Measurements from ENCODE around the gene CAMK1D. TPM values are rescaled to one million over a fixed set of nuclear protein-coding genes. Genes with fewer than 3 reads are reported as not detected.

Gene CAMK1D
- total RNA-seq, 2 experiments from 2014 or later: 15.4 to 15.5 TPM

DNA sequence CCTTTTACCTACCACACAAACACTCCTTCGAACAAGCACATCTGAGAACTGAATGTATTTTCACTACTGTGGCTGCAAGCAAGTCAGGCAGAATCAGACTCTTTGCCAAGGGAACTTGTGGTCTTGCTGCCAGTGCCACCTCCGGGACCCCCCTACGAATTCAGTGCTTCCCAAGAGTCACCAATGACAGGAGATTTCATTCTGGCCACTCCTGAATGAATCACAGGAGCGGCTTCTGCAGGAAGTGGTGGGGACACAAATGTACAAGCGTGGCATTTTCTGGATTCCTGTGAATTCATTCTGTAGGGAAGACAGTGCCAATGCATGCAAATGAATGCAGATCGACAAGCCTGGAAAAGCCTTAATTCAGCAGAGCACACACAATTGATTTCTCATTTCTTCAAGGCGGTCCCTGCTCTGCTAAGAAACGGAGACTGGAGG lies 161.2 kb downstream of the CAMK1D start:
- H3K27me3 Mint-ChIP-seq: no peaks in the 10 kb centered on the region
- H3K4me3 Mint-ChIP-seq: no peak overlapping the region
- POLR2A ChIA-PET: no interaction called here
- CTCF ChIA-PET: no interaction called here
- no peak overlapping the region for H3K27ac Mint-ChIP-seq
- DNase-seq: no peak
- H3K36me3 Mint-ChIP-seq (ENCODE audit: low read depth): no peaks in the 10 kb centered on the region
- no peaks in the 10 kb centered on the region for H3K9me3 Mint-ChIP-seq
- peaks cover 48% of the 10 kb centered on the region for H3K4me1 Mint-ChIP-seq

DNA sequence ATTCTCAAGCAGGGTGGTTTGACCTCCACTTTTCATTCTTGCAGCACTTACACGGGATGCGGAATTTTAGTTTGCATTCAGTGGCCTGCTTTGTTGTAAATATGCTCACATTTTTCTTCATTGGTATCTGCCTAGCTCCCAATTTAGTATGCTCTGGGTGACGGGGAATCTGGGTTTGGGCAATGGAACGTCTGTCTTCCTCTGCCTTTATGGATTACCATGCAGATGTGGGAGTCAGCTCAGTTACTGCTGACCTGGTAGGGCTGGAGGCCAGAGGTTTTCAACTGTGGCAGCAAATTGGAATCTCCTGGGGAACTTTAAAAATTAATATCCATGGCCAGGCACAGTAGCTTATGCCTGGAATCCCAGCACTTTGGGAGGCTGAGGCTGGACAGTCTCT lies 161.6 kb downstream of the CAMK1D start:
- Mint-ChIP-seq H3K4me1 (peaks cover 46% of the 10 kb centered on the region), H3K9me3 (no peaks in the 10 kb centered on the region), H3K4me3 (no peak overlapping the region), H3K36me3 (ENCODE audit: low read depth) (no peaks in the 10 kb centered on the region), H3K27ac (no peak overlapping the region), H3K27me3 (no peaks in the 10 kb centered on the region)
- no peak for DNase-seq
- POLR2A ChIA-PET: no interaction called here
- CTCF ChIA-PET: no interaction called here

DNA sequence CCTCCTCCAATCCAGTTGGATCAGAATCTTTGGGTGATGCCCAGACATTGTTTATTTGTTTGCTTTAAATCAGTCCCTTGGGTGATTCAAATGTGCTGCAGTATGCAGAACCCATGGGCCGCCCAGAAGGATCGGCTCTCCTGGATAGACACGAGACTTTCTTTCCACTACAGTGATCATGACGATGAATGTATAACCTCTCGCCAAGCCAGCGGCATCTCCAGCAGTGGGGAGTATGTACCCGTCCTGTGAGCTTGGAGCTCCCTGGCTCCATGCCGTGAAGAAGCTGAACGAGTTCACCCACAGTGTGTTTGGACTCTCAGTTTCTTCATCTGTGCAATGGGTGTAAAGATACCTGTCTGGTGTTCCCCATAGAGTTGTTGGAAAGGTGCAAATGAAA lies 162.3 kb downstream of the CAMK1D start:
- Mint-ChIP-seq H3K4me3 (no peak overlapping the region), H3K27ac (no peak overlapping the region), H3K27me3 (no peaks in the 10 kb centered on the region), H3K9me3 (no peaks in the 10 kb centered on the region), H3K36me3 (ENCODE audit: low read depth) (no peaks in the 10 kb centered on the region), H3K4me1 (peaks cover 46% of the 10 kb centered on the region)
- ChIA-PET POLR2A (no interaction called here), CTCF (no interaction called here)
- DNase-seq: no peak

DNA sequence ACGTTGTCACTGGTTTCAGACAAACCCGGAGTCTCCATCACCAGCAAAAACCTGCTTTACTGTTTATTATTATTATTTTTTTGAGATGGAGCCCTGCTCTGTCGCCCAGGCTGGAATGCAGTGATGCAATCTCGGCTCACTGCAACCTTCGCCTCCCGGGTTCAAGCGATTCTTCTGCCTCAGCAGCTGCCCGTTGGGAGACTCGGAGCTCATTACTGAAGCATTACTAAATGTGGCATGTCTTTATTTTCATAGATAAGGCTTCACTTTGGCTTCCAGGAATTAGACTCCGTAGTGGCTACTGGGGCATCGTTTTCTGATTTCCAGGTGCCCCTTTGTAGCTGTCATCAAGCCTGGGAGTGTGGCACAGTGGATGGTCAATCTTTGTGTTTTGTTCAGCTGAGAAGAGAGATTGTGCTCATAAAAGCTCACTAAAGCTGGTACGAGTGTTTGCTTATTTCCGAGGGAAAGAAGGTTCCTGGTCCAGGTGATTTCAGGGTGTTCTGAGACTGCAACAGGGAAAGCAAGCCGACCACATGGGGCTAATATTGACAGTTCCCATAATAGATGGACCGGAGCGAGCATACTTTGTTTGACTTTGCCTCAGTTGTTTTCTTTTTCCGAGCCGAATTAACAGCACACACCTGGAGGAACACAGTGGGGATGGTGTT lies 163.1 kb downstream of the CAMK1D start:
- H3K27ac Mint-ChIP-seq: no peak overlapping the region
- ChIA-PET POLR2A (no interaction called here), CTCF (interaction anchor here (0.8 kb wide), 1 partner anchor 12 kb away, joined by 3 read pairs; no protein-coding TSS in a partner anchor)

DNA sequence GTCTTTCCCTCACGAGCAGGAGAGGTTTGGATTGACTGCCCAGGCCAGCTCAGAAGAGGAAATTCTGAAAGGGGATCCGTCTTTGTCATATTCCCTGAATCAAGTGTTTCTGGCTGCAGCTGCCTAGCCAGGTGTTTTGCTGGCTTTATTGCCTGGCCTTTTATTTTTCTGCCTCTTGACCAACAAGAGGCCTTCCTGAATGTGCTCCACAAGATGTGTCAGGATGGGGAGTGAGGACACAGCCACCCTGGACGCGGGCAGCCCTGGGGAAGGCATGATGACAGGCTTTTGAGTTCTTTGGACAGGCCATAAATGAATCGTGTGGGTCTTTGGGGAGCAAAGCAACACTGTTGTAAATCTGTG lies 163.6 kb downstream of the CAMK1D start:
- H3K27ac Mint-ChIP-seq: no peak overlapping the region
- ChIA-PET POLR2A (no interaction called here), CTCF (interaction anchor here (0.8 kb wide), 1 partner anchor 12 kb away, joined by 3 read pairs; no protein-coding TSS in a partner anchor)
- H3K36me3 Mint-ChIP-seq (ENCODE audit: low read depth): no peaks in the 10 kb centered on the region
- H3K4me1 Mint-ChIP-seq: peaks cover 34% of the 10 kb centered on the region
- H3K27me3 Mint-ChIP-seq: no peaks in the 10 kb centered on the region
- DNase-seq: no peak
- no peak overlapping the region for H3K4me3 Mint-ChIP-seq
- H3K9me3 Mint-ChIP-seq: no peaks in the 10 kb centered on the region

More for the DNA sequence above, 163.1 kb downstream of the CAMK1D start:
- H3K9me3 Mint-ChIP-seq: no peaks in the 10 kb centered on the region
- no peak for DNase-seq
- H3K4me1 Mint-ChIP-seq: peaks cover 39% of the 10 kb centered on the region
- no peaks in the 10 kb centered on the region for H3K27me3 Mint-ChIP-seq
- H3K36me3 Mint-ChIP-seq (ENCODE audit: low read depth): no peaks in the 10 kb centered on the region
- H3K4me3 Mint-ChIP-seq: no peak overlapping the region

DNA sequence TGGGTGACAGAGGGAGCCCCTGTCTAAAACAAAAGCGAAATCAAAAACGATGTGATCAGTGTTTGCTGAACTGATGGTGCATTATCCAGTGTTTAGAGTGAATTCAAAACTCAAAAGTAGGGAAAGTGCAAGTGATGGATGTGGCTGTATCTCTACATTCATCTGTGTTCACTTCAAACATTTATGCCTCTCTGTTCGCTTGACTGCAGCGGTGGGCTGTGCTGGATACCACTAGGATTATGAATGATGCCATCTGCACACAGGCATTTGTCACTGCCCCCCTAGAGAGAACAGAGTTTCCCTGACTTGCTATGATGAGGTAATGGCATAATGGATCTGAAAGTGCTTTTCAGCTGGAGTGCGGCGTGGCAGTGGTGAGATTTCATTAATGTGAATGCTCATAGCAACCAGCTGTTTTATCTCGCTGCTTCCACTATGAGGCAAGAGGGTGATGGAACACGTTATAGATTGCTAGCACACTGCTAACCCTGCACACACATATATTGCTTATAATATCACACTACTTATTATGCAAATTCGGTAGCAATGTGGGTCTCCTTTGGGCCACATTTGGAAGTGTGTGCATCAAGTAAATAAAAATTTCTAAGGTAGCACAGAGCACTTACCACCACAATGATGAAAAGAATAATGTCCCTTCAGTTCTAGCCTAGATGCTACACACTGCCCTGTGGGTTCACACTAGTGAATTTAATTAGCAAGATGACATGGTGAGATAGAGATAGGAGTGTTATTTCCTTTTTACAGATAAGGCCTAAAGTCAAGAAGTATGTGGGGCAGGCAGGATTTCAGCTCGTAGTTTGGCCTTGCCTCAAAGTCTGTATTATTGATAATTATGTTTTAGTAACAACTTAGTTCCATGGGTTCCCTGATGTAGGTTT lies 164.7 kb downstream of the CAMK1D start:
- H3K4me3 Mint-ChIP-seq: no peak overlapping the region
- no peaks in the 10 kb centered on the region for H3K27me3 Mint-ChIP-seq
- ChIA-PET CTCF (interaction anchor here (0.6 kb wide), 1 partner anchor 1143 kb away, joined by 3 read pairs; no protein-coding TSS in a partner anchor), POLR2A (no interaction called here)
- no peaks in the 10 kb centered on the region for H3K36me3 Mint-ChIP-seq (ENCODE audit: low read depth)
- no peak for DNase-seq
- H3K4me1 Mint-ChIP-seq: peaks cover 24% of the 10 kb centered on the region
- no peak overlapping the region for H3K27ac Mint-ChIP-seq
- no peaks in the 10 kb centered on the region for H3K9me3 Mint-ChIP-seq

DNA sequence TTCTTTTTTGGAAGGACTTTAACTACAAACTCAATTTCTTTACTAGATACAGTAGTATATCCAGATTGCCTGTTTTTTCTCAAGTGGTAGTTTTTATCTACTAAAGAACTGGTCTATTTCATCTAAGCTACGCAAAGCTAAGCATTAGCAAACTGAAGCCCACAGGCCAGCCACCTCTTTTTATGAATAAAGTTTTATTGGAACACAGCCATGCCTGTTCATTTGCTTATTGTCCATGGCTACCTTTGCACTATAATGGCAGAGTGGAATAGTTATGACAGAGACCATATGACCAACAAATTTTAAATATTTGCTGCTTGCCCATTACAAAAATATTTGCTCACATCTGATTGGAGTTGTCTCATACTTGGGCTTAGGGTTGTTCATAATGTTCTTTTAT lies 168.7 kb downstream of the CAMK1D start:
- Mint-ChIP-seq H3K4me1 (peaks cover 4% of the 10 kb centered on the region), H3K9me3 (peaks cover 9% of the 10 kb centered on the region), H3K27me3 (no peaks in the 10 kb centered on the region), H3K27ac (no peak overlapping the region), H3K4me3 (no peak overlapping the region), H3K36me3 (ENCODE audit: low read depth) (peaks cover 1% of the 10 kb centered on the region)
- DNase-seq: no peak
- ChIA-PET POLR2A (no interaction called here), CTCF (no interaction called here)

DNA sequence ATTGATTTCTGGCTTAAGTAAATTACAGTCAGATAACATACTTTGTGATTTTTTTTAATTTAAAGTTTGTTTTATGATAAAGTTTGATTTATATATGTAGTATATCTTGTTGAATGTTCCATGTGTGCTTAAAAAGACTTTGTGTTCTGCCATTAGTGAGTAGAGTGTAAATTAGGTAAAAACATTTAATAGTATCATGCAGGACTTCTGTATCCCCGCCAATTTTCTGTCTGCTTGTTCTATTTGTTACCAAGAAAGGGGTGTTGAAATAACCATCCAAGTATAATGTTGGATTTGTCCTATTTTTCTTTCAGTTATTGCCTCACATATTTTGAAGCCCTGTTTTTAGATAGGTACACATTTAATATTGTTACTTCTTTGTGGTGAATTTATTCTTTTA lies 172.1 kb downstream of the CAMK1D start:
- ChIA-PET CTCF (no interaction called here), POLR2A (no interaction called here)
- DNase-seq: no peak
- Mint-ChIP-seq H3K36me3 (ENCODE audit: low read depth) (peaks cover 6% of the 10 kb centered on the region), H3K27ac (no peak overlapping the region), H3K9me3 (peaks cover 18% of the 10 kb centered on the region), H3K4me1 (peaks cover 4% of the 10 kb centered on the region), H3K27me3 (peaks cover 3% of the 10 kb centered on the region), H3K4me3 (no peak overlapping the region)

DNA sequence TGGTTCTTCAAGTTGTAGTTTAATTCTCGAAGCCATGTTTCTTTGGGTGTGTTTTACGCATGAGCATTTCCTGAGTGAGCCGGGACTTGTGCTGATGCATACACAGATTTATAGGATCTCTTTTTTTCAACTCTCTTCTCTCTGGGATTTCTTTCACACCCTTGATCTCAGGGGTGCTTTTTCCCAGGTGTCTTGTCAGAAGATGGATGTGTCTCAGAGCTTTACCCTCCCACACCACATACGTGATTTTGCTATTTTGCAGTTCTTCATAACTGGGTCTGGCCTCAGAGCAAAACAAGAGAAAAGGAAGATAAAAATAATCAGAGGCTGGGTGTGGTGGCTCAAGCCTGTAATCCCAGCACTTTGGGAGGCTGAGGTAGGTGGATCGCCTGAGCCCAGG lies 177.0 kb downstream of the CAMK1D start:
- ChIA-PET CTCF (interaction anchor here (0.6 kb wide), 2 partner anchors 60 to 1344 kb away, joined by 4 to 6 read pairs; no protein-coding TSS in a partner anchor), POLR2A (no interaction called here)

DNA sequence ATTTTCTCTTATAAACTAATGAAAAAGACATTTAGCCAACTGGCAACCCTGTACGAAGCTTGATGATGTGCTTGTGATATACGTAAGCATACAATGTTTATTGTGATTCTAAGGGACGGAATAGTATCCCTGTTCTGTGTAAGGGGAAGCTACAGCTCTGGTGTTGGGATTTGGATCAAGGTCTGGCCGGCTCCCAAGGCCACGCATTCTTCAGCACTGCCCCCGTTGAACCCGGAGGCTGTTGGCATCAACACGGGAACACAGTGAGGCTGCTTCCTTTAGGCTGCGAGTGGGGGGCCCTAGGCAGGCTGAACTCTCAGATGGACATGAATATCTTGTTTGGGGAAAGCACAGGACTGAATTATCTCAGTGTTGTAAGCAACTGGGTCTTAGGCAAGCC lies 180.6 kb downstream of the CAMK1D start:
- Mint-ChIP-seq H3K9me3 (peaks cover 3% of the 10 kb centered on the region), H3K4me1 (peaks cover 7% of the 10 kb centered on the region), H3K27ac (no peak overlapping the region), H3K27me3 (peaks cover 2% of the 10 kb centered on the region), H3K36me3 (ENCODE audit: low read depth) (peaks cover 3% of the 10 kb centered on the region), H3K4me3 (no peak overlapping the region)
- POLR2A ChIA-PET: no interaction called here
- DNase-seq: no peak
- CTCF ChIA-PET: no interaction called here

More for the DNA sequence above, 177.0 kb downstream of the CAMK1D start:
- Mint-ChIP-seq H3K27ac (no peak overlapping the region), H3K27me3 (peaks cover 3% of the 10 kb centered on the region), H3K4me1 (peaks cover 4% of the 10 kb centered on the region), H3K9me3 (peaks cover 15% of the 10 kb centered on the region), H3K36me3 (ENCODE audit: low read depth) (peaks cover 4% of the 10 kb centered on the region), H3K4me3 (no peak overlapping the region)
- no peak for DNase-seq

DNA sequence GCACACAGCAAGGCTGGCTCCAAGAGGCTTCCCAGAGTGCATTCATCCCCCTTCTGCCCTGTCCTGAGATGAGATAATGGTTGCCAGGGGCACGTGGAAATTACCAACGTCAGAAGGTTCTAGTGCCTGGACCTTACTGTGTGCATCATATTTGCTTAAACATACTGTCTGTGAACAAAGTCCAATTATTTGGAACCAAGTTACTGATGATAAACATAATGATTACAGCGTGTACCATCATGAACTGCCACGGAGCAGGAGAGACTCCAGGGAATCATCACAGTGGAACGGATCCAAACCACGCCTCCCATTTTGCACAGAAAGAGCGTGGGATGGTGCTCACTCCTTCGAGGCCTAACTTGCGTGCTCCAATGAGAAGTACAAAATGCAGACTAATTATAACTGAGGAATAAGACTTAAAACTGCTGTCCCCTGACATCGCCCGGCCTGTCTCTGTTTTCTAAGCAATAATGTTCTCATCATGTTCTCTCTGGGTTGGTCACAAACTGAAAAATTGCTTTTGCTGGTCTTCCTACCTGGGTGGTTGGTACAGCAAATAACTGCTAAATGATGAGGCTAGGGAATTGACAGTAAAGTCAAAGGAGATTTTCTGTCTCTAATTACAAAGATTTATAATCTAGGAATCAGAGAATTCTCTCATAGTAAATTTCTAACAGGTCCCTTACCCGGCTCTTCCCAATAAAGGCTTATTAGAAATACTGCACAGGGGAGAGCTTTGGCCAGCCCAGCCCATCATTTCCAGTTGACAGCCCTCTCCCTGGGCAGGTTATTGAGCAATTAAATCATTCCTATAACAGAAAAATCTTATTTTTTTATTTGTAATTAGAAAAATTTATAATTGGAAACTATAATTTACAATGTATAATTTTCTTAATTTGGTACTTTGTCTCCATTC lies 182.2 kb downstream of the CAMK1D start:
- Mint-ChIP-seq H3K4me3 (no peak overlapping the region), H3K4me1 (peaks cover 10% of the 10 kb centered on the region), H3K27me3 (no peaks in the 10 kb centered on the region), H3K36me3 (ENCODE audit: low read depth) (no peaks in the 10 kb centered on the region), H3K27ac (no peak overlapping the region), H3K9me3 (no peaks in the 10 kb centered on the region)
- ChIA-PET CTCF (no interaction called here), POLR2A (no interaction called here)
- DNase-seq: no peak

DNA sequence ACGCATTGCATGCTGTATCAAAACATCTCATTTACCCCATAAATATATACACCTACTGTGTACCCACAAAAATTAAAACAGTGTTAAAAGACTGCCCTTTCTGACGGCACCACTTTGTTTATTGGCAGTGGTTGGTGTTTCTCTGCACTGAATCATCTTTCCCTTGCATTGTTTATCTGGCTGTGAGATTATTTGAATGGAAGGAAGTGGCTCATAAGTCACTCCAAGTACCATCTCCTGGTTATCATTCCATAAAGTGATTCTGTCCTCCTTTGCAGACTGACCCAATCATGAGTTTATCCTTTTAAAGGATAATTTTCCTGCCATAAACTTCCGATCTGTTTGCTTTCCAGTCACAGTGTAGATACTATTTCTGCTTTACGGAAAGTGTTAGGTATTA lies 183.8 kb downstream of the CAMK1D start:
- Mint-ChIP-seq H3K27ac (no peak overlapping the region), H3K4me3 (no peak overlapping the region), H3K4me1 (peaks cover 10% of the 10 kb centered on the region), H3K27me3 (no peaks in the 10 kb centered on the region), H3K36me3 (ENCODE audit: low read depth) (no peaks in the 10 kb centered on the region), H3K9me3 (no peaks in the 10 kb centered on the region)
- ChIA-PET CTCF (interaction anchor here (0.9 kb wide), 1 partner anchor 8 kb away, joined by 3 read pairs; no protein-coding TSS in a partner anchor), POLR2A (no interaction called here)
- no peak for DNase-seq

DNA sequence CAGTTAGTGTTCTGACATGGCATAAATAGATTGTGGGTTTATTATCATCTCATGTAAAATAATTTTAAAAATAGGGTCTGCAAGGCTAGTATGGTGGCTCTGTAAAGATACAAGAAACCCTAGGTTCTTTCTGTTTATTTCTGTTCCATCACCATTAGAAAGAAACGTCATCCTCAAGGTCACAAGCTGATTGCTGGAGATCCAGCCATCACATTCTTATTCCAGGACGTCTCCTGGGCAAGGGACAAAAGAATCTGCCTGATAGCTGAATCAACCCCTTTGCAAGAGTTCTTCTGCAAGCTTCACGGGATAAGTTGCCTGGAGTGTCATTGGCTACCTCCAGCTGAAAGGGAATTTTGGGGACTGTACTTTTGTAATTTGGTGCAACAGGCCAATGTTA lies 184.4 kb downstream of the CAMK1D start:
- Mint-ChIP-seq H3K27ac (no peak overlapping the region), H3K4me1 (peaks cover 10% of the 10 kb centered on the region), H3K4me3 (no peak overlapping the region), H3K9me3 (no peaks in the 10 kb centered on the region), H3K27me3 (no peaks in the 10 kb centered on the region), H3K36me3 (ENCODE audit: low read depth) (no peaks in the 10 kb centered on the region)
- ChIA-PET POLR2A (no interaction called here), CTCF (interaction anchor here (0.9 kb wide), 1 partner anchor 9 kb away, joined by 3 read pairs; no protein-coding TSS in a partner anchor)
- no peak for DNase-seq
